RPMI7951 (cell line): ENCODE results near the gene RUFY1. TPM values are rescaled to one million over a fixed set of nuclear protein-coding genes. Genes with fewer than 3 reads are reported as not detected.
A peak's percentile ranks its signal among the peaks of the same experiment; 100 is the strongest.

ENCODE experiments used
- DNase-seq: peaks from one replicate; pipeline ENCODE4 v3.0.0-alpha.2; 2012; ENCODE audit warnings: low read depth
- total RNA-seq: library from RNA; depleted of rRNA; stranded (reverse); fragments of >200 nt; shearing (Covaris generic); gene quantifications from 2 replicates; pipeline ENCODE4 v1.2.3, GENCODE V29; 2014

Gene RUFY1
- total RNA-seq, 1 experiment from 2014 or later = 21.0 TPM

DNA sequence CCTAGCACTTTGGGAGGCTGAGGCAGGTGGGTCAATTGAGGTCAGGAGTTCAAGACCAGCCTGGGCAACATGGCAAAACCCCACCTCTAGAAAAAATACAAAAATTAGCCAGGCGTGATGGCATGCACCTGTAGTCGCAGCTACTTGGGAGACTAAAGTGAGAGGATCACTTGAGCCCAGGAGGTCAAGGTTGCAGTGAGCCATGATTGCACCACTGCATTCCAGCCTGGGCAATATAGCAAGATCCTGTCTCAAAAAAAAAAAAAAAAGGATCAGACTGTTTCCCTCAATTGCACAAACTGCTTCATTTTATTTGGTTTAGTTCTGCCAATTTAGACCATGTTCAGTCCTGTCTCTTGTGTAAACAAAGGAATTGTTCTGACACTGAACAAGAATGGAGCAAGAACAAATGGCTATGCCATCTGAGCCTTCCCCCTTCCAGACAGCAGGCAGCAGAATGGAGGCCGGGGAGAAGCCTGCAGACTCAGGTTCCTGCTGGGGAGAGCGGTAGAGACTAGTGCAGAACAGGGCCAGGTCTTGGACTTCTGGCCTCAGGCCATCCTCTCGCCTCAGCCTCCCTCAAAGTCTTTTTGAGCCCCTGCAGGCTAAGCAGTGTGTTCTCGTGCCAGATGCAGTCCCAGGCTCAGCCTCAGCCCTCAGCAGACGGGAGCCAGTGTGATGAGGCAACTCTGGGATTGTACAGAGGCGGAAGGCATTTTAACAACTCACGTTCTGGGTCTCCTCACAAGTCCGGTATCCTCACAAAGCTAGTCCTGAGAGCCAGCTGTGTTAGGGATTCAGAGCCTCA, 54.9 kb downstream of the RUFY1 start:
- DNase-seq = no peak

DNA sequence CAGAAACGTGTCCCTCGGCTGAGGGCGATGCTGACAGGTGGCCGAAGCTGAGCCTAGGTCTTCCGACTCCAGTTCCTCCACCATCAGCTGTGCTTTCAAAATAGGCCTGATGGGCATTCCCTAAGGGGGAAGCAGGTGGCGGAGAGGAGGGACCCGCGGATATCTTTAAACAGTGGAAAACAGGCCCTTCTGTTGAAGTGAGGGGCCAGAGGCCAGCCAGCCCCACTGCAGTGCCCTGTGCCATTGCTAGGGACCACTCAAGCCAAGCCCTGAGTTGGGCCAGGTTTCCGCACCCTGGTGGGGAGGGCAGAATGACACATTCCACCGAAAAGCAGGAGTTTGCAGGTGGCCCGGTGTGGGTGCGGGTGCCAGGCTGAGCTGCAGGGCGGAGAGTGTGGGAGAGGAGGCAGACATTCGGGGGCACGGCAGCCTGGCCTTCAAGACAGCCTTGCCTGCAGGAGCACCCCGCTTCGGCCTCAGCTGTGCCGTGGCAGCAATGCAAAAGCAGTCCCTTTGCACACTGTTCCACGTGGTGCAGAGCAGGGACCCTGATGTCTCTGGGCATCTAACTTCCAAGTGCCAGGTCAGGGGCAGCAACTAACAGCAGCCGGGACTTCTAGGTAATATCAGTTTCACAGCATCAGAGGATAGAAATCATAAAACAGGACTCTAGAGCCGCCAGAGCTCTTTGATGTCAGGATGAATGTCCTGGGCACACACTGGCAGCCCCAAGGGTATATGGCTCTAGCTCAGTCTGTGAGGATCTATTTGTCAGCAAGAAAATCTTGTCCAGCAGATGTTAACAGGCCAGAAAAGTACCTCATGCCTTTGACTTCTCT, 55.9 kb downstream of the RUFY1 start:
- DNase-seq = no peak

DNA sequence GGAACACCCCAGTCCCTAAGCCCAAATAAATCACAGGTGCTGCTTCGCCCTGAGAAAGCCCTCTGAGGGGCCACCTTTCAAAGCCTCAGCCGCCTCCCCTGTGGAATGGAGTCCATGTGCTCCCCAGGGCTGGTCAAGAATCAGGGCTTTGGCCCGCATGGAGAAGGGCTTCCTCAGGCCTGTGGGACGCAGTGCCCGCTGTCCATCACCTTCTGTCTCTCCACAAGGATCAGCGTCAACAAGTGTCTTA, 56.5 kb downstream of the RUFY1 start:
- no peak for DNase-seq

DNA sequence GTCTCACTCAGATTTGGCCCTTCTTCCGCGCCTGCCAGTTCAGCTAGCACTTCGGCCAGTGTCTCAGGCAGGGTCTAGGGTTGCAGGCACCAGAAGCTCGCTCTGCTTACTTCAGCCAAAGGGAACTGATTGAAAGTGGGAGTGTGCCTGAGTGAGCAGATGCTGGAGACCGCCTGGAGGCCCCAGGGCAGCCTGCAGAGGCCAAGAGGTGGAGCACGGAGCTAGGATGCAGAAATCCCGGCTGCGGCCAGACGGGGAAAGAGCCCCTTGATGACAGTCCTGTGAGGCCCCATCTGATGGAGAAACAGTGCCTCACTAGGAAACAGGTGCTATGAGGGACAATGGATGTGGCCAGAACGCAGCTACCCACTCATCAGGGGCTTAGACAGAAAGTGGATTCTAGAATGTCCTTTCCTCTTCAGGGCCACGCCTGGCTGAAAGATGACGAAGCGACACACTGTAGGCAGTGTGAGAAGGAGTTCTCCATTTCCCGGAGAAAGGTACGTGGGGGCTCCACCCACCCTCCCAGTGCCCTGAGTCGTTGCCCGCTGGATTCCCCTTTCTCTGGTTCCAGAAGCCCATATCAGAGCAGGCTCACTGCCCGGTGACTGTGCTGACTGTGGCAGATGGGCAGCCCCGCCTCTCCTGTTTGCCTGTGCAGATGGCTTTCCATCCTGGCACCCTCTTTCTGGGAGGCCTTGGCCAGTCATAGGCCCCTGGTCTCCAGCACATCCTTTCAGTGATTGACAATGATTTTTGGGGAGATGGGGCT, 57.0 kb downstream of the RUFY1 start:
- no peak for DNase-seq

DNA sequence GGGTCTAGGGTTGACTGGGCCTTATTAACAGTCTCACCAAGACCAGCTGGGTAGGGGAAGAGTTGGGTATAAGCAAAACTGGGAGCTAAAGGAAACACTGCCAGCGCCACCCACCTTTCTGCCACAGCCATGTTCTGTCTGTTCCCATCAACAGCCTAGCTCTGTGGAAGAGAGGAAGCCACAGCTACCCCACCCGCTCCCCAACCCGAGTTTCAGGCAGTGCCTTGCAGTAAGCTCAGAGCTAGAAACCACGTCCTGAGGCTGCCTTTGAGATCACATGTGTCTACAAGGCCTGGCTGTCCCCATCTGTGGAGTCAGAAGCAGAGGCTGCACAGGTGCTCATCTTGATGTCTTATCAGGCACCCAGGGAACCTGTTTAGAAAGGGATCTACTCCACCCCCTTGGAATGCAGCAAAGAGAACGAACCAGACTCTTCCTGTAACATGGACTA, 57.8 kb downstream of the RUFY1 start:
- DNase-seq = peak; percentile 27

DNA sequence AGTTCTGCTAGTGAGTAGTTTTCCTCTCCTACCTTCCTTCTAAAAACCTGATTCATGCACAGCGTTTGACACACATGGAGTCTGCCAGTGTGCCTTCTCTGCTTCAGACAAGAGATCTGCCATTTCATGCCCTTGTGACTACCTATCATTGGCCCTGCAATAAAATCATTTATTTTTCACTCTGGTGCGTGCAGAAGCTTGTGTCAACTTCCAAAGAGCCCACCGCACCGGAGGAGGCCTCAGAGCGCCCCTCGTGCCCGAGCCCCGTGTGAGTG, 59.4 kb downstream of the RUFY1 start:
- DNase-seq = no peak

DNA sequence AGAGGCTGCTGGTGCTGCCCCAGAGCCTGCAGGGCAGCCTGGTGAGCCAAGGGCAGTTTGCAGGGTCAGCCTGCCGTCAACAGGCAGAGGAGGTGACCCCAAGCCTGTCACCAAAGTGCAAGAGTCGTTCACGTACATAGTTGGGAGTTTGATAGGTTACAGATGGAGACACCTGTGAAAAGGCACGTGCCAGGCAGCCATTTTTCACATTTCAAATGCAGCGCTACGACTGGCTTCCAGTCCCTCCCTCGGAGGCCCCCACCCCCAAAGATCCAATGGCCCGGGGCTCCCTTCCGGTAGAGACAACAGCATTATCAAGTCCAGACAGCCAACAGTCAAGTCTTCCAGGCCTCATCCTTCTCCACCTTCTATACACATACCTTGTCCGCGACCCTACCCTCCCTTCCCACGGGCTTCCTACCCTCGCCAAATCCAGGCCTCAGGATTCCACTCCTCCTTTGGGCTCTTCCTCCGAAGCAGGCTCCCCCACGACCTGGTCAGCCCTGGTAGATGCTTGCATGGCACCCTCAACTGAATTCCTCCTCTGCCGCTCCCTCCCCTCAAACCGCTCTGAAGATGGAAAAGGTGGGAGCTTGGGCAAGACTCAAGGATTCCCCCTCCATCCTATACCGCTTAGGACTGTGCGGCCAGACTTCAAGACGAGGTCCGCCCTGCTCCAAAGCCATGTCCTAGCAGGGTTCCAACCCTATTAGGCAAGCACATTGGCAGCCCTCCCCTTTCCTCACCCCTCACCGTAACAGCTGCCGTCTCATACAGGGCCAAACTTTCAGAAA, 60.0 kb downstream of the RUFY1 start:
- DNase-seq = no peak

DNA sequence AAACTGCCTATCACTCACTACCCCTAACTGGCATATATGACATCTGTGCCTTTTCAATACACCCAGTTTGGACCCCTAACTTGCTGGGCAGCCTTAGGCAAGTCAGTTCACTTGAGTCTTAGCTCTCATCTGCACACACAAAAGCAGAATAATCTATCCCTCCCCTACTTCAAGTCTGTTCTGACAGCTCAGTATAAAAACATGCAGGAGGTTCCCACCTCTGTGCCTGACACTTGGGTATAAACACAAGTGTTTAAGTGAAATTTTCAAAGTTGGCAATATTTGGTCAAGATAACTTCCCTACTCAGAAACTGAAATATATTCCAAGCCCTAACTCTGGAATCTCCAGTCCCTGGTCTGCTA, 60.5 kb downstream of the RUFY1 start:
- DNase-seq = no peak

DNA sequence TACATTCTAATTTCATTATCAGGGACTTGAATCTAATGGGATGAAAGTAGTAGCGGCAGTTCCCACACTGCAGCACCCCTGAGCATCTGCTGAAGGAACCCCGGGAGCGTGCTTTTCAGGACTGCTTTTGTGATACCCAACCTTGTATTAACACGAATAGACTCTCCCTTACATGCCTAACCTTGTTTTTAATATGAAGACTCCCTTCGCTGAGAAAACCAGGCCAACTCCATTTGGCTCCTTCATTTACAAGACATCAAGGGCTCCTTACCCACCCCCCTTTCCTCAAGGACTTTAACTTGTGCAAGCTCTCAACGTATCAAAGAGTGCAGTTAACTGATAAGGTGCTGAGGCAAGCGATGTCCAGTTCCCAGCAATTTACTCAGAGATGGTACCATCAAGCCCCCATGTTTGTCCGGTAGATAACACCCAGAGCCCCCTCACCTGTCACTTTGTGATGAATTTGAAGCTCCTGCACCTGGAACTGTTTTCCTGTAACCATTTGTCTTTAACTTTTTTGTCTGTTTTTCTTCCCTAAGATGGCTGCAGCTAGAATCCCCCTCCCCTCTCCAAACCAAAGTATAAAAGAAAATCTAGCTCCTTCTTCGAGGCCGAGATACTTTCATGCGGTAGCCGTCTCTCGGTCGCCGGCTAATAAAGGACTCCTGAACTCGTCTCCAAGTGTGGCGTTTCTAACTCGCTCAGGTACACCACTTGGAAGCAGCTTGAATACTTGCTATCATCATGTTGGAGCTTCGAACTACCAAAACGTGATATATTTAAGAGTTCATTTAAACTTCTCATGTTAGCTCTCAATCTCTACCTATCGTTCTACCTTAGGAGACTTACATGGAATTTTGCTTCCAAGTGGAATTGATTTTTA, 62.5 kb downstream of the RUFY1 start:
- no peak for DNase-seq

DNA sequence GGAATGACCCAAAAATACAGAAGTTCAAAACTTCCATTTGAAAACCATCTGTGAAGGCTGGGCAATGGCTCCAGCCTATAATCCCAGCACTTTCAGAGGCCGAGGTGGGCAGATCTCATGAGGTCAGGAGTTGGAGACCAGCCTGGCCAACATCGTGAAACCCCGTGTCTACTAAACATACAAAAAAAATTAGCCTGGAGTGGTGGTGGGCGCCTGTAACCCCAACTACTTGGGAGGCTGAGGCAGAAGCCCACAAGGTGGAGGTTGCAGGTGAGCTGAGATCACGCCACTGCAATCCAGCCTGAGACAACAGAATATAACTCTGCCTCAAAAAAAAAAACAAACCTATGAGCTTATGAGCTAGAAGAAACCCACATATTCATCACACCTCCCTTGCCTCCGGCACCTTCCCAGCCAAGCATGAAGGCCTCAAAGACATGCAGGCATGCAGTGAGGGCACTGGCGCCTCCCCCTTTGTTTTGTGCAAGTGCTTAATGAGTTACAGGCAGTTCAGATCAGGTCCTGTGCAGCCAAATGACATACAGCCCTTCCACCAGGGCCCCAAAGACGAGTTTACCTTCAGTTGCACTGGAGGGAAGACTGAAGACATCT, 63.2 kb downstream of the RUFY1 start:
- no peak for DNase-seq

DNA sequence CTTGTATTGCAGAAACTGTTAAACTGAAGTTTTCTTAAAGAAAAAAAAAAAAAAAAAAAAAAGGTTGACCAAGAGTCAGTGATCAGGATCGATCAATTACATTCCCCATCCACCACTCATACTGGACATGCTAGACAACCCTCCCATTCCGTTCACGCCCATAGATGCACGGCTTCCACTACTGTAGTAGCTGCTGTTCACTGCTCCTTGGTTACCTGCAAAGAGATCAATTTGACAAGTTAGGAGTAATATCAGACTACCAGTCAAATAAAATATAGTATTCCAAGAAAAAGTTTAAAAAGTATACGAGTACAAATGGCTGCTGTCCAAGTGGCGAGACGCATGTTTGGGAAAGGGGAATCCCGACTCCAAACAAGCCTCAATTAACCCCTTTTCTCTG, 64.4 kb downstream of the RUFY1 start:
- no peak for DNase-seq

DNA sequence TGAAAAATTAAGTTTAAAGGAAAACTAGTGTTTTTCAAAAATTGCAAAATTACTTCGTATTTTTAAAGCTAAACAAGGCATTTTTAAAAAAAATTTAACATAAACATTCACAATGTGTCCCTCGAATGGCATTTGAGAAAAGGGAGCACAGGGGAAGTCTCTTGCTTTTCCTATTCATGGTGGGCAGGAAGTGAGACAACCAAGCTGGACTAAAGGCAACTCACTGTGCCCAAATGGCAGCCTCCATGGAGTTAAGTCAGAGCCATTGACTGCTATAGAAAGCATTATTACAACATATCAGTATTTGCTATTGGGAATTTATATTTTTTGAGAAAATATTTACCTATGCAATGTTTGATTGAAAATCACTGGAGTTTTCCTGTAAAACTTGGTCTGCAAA, 64.8 kb downstream of the RUFY1 start:
- DNase-seq = no peak

DNA sequence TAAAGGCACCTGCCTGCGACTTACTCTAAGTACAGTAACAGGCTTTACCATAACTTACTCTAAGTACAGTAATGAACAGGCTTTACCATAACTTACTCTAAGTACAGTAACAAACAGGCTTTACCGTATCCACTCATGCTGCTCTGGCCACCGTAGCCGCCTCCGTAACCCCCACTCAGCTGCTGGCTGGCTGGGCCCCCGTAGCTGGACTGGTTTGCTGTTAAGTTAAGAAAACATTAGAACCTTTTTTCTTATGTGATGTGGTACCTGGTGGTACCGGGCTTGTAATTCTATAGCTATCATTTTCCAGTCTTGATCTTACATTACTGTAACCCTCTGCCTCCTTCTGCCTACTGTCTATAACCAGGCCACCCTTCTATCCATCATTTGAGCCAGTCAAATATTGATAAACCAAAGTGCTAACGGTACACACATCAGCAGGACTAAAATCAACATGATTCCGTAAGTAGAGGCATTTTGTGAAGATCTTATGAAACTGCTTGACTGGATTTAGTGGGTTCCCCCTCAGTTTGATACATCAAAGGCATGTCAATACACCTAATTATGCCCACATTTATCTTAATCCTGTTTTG, 65.7 kb downstream of the RUFY1 start:
- no peak for DNase-seq

DNA sequence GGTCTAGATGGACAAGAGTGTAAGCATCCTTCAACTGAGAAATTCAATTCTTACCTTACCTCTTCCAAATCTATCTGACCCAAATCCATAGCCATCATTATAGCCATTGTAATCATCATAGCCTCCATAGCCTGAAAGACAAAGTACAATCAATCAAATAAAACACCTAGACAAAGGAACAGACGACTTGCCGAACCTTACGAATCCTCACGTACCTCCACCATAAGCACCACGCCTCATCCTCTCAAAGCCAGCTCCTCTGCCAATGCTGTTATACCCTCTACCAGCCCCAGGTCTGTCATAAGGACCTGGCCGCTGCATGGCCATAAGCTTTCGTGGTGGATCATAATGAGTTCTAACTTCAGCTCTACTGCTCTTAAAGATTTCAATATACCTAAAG, 67.6 kb downstream of the RUFY1 start:
- DNase-seq = no peak

DNA sequence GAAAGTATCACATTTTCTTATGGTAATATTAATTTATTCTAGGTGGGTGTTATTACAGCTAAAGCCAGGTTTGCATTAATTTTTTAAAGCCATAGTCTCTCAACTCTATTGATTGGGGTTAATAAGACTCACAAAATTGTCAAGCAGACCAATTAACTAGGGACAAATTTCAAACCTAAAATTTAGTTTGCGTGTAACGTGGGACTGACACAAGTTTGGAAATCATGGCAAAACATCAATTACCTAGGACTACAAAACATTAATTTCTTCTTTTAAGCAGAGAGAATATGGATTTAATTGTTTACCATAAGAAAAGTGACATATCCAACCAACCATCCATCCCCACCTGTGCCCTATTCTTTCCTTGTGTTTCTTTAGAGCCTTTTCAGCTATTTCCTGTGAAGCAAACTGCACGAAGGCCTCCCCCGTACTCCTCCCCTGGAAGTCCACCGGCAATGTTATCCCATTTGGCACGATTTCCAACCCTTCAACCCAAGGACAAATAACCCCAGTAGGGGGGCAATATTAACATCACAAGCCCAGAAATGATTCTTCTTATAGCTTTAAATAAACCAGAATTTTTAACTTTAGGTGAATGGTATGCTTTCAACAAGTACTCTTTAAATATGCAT, 68.7 kb downstream of the RUFY1 start:
- DNase-seq = no peak

DNA sequence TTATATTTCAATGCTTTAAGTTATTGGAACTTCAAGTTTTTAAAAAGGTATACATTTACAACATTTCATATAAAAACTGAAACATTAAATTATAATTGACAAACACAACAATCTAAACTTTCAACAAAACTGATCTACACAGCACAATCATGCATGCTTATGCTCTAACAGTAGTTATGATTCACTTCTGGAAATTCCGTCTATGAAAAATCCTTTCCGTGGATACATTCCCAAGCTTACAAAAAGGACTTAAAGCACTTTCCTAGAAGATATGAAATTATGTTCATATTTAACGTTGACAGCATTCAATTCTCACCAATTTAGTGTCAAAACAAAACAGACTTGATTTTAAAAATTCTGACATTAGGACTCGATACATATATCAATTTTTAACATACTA, 69.4 kb downstream of the RUFY1 start:
- no peak for DNase-seq

DNA sequence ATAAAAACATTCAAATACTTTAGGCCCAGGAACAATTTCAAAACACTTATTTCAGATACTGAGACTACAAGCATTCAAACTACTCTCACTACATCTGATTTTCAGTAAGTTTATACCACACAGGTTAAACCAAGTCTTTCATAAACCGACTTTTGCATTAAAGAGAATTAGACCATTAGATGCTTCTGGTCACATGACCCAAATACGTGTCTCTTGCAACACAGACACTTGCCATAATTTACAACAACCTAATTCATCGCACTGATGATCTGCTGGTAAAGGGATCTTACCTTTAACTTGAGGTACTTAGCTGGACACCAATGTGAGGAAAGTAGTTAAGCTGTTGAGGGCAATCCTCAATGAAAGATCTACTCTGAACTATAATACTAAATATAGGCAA, 69.9 kb downstream of the RUFY1 start:
- no peak for DNase-seq

DNA sequence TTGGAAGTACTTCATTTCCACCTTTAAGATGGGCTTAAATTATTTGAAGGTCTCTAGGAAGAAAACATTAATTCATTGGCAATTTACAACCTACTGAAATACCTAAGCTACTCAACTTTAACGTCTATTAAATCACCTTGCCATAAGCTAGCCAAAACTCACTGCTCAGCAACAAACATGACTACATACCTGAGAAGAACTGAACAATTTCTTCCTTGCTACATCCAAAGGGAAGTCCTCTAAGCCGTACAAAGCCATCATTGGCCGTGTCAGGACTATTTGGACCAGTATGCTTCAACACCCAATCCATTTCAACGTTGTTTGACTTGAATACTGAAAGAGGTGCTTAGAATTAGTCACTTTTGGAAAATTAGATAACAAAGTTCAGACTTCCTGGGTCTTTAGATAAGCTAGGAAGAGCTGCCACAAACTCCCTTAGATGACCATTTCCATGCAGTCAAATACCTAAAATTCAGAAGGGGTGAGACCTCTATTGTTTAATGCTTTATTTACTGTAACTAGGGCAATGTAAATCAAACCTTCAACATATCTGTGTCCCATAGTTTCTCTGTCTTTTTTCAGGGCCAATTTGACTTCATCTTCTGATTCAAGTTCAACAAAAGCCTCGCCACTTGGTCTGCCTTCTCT, 70.5 kb downstream of the RUFY1 start:
- no peak for DNase-seq

DNA sequence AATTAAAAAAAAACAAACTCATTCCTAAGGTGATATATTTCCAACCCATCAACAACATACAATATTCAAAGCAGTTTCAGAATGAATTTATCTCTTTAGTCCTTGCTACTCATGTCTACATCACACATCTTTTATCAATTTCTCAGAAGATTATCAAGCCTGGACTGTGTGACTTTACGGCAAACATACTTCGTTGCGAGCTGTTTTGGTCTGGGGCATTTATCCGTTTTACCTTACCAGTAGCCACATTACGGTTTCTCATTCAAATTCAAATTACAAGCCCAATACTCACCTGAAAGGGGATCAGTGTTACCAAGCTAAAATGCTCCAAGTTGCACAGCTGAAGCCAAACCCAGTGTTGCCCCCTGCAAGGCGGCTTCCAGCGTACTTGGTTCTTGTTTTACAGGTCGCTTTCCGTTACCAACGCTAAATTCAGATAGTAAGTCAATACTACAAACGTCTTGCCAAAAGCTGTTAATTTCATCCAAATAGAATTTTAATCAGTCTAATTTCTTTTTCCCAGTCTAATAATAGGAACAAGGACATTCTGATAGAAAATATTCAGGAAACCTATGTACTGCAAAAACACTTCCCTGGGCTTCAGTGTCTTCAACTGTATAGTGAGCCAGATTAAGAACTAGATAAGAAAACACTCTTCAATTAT, 71.3 kb downstream of the RUFY1 start:
- DNase-seq = no peak
